Calu3 (cell line): ENCODE measurements around the gene NYNRIN. TPM values are rescaled to one million over a fixed set of nuclear protein-coding genes. Genes with fewer than 3 reads are reported as not detected.

Source experiments
- BruUV-seq: library from RNA; stranded (reverse); fragments of 400-500 nt; replicated peaks from 2 replicates; lab custom pipeline; 2021; lab: Mats Ljungman, UMichigan
- CTCF ChIA-PET: fragments of 300-600 bp; sonication (Branson Sonifier 250); formaldehyde crosslinking; loops from one replicate; lab custom pipeline; 2022; ENCODE audit warnings: antibody characterized with exemption; lab: Charles Lee
- DNase-seq: peaks from one replicate; pipeline ENCODE4 v3.0.0; 2022
- H3K27ac Mint-ChIP-seq: one replicate; pipeline ENCODE4 v1.8.0; 2022; ENCODE audit warnings: mixed read lengths; ENCODE audit not compliant: unreplicated experiment
- H3K27me3 Mint-ChIP-seq: one replicate; pipeline ENCODE4 v1.8.0; 2022; ENCODE audit warnings: mixed read lengths; ENCODE audit not compliant: unreplicated experiment
- H3K36me3 Mint-ChIP-seq: one replicate; pipeline ENCODE4 v1.8.0; 2022; ENCODE audit warnings: mild to moderate bottlenecking, moderate library complexity, mixed read lengths; ENCODE audit not compliant: insufficient read depth, unreplicated experiment
- H3K4me1 Mint-ChIP-seq: one replicate; pipeline ENCODE4 v1.8.0; 2022; ENCODE audit warnings: mild to moderate bottlenecking, low read depth, mixed read lengths; ENCODE audit not compliant: unreplicated experiment
- H3K4me3 Mint-ChIP-seq: one replicate; pipeline ENCODE4 v1.8.0; 2022; ENCODE audit warnings: mild to moderate bottlenecking, low read depth, moderate library complexity, mixed read lengths; ENCODE audit not compliant: unreplicated experiment
- H3K9me3 Mint-ChIP-seq: one replicate; pipeline ENCODE4 v1.8.0; 2022; ENCODE audit warnings: low read depth, mixed read lengths; ENCODE audit not compliant: unreplicated experiment
- CTCF ChIP-seq: fragments of 200-600 bp; IDR thresholded peaks from one replicate; pipeline ENCODE4 v1.8.0; 2022; ENCODE audit warnings: antibody characterized with exemption; ENCODE audit not compliant: unreplicated experiment
- intact Hi-C: fragments of 100-400 bp; cut with micrococcal nuclease; formaldehyde crosslinking; loops from one replicate; pipeline ENCODE4 v1.10.0; 2022; ENCODE audit not compliant: unreplicated experiment
- total RNA-seq: library from RNA; stranded (reverse); gene quantifications from 2 replicates; pipeline ENCODE4 v1.2.3, GENCODE V29; 2022

NYNRIN gene
- total RNA-seq, 1 experiment from 2014 or later: 7.5 TPM

DNA sequence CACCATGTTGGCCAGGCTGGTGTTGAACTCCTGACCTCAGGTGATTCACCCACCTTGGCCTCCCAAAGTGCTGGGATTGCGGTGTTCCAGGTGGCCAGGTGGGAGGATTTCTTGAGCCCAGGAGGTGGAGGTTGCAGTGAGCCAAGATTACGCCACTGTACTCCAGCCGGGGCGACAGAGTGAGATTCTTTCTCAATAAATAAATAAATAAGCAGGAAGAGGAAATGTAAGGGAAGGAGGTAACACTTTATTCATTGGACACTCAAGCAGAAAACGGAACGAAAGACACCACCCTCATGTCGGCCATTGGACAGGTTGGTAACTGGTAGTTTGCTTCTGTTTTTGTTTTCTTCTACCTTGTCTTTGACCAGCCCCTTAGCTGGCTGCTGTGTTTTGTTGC is 43.8 kb upstream of the NYNRIN start:
- Mint-ChIP-seq H3K4me1 (peaks cover 20% of the 10 kb centered on the region), H3K27me3 (peaks cover 8% of the 10 kb centered on the region), H3K36me3 (no peaks in the 10 kb centered on the region)

GRCh38 chr14:24356208-24356607 is 42.6 kb upstream of the NYNRIN start:
- H3K36me3 Mint-ChIP-seq: no peaks in the 10 kb centered on the region
- H3K4me3 Mint-ChIP-seq: no peak overlapping the region
- CTCF ChIA-PET: no interaction called here
- intact Hi-C loops: no loop called here
- no peak for TF ChIP-seq CTCF
- BruUV-seq: no TSS peak
- H3K27me3 Mint-ChIP-seq: no peaks in the 10 kb centered on the region
- no peaks in the 10 kb centered on the region for H3K9me3 Mint-ChIP-seq
- peaks cover 20% of the 10 kb centered on the region for H3K4me1 Mint-ChIP-seq
- no peak for DNase-seq
- H3K27ac Mint-ChIP-seq: no peak overlapping the region

More for the DNA sequence above, 43.8 kb upstream of the NYNRIN start:
- H3K27ac Mint-ChIP-seq: no peak overlapping the region
- CTCF ChIA-PET: no interaction called here
- H3K4me3 Mint-ChIP-seq: no peak overlapping the region
- no peak for DNase-seq
- intact Hi-C loops: no loop called here
- no peaks in the 10 kb centered on the region for H3K9me3 Mint-ChIP-seq
- BruUV-seq: no TSS peak
- TF ChIP-seq CTCF: no peak

GRCh38 chr14:24360281-24360680 is 38.5 kb upstream of the NYNRIN start:
- no peaks in the 10 kb centered on the region for H3K9me3 Mint-ChIP-seq
- BruUV-seq: no TSS peak
- no peak for TF ChIP-seq CTCF
- no peak overlapping the region for H3K27ac Mint-ChIP-seq
- no peaks in the 10 kb centered on the region for H3K27me3 Mint-ChIP-seq
- CTCF ChIA-PET: no interaction called here
- no peaks in the 10 kb centered on the region for H3K36me3 Mint-ChIP-seq
- H3K4me1 Mint-ChIP-seq: peaks cover 4% of the 10 kb centered on the region
- no peak overlapping the region for H3K4me3 Mint-ChIP-seq
- intact Hi-C loops: no loop called here
- no peak for DNase-seq

GRCh38 chr14:24361326-24361725 is 37.5 kb upstream of the NYNRIN start:
- Mint-ChIP-seq H3K4me1 (peaks cover 11% of the 10 kb centered on the region), H3K27me3 (no peaks in the 10 kb centered on the region), H3K27ac (no peak overlapping the region), H3K9me3 (no peaks in the 10 kb centered on the region), H3K36me3 (peaks cover 9% of the 10 kb centered on the region), H3K4me3 (no peak overlapping the region)
- TF ChIP-seq CTCF: no peak
- no peak for DNase-seq
- intact Hi-C loops: loop anchor here (1.0 kb wide), 1 partner anchor 51 kb away; no protein-coding TSS in a partner anchor
- no TSS peak for BruUV-seq
- CTCF ChIA-PET: interaction anchor here (1.7 to 2.0 kb wide), 2 partner anchors 28 to 70 kb away, joined by 5 to 6 read pairs; no protein-coding TSS in a partner anchor
